Activated T-helper 2 cell treated with anti-CD3 and anti-CD28 coated beads, Interferon-gamma antibody, Interleukin-2, Interleukin-4, amounts not matched to agents 10 μg/mL and 5 μg/mL and 100 μg/mL, durations not matched to agents 14 hours and 24 hours and 36 hours (primary cell): ENCODE results near the gene NIN. TPM values are rescaled to one million over a fixed set of nuclear protein-coding genes. Genes with fewer than 3 reads are reported as not detected.

Experiments
- DNase-seq: peaks from one replicate; pipeline ENCODE4 v3.0.0; 2021; ENCODE audit warnings: low spot score
- H3K27ac Mint-ChIP-seq: one replicate; pipeline ENCODE4 v1.8.0; 2021; ENCODE audit warnings: mixed read lengths
- H3K27me3 Mint-ChIP-seq: one replicate; pipeline ENCODE4 v1.8.0; 2021; ENCODE audit warnings: low read depth, mixed read lengths
- H3K36me3 Mint-ChIP-seq: one replicate; pipeline ENCODE4 v1.8.0; 2021; ENCODE audit warnings: low read depth, mixed read lengths
- H3K4me1 Mint-ChIP-seq: one replicate; pipeline ENCODE4 v1.8.0; 2021; ENCODE audit warnings: low read depth, mixed read lengths
- H3K4me3 Mint-ChIP-seq: one replicate; pipeline ENCODE4 v1.8.0; 2021; ENCODE audit warnings: low read depth, mild to moderate bottlenecking, moderate library complexity, mixed read lengths
- H3K9me3 Mint-ChIP-seq: one replicate; pipeline ENCODE4 v1.8.0; 2021; ENCODE audit warnings: mixed read lengths
- intact Hi-C: fragments of 100-400 bp; cut with micrococcal nuclease; formaldehyde crosslinking; loops from one replicate; pipeline ENCODE4 v1.15.1; 2023
- total RNA-seq: library from RNA; stranded (reverse); gene quantifications from 2 replicates; pipeline ENCODE4 v1.2.3, GENCODE V29; 2022

The NIN gene
- total RNA-seq, 1 donor from 2014 or later: 45.1 TPM

DNA sequence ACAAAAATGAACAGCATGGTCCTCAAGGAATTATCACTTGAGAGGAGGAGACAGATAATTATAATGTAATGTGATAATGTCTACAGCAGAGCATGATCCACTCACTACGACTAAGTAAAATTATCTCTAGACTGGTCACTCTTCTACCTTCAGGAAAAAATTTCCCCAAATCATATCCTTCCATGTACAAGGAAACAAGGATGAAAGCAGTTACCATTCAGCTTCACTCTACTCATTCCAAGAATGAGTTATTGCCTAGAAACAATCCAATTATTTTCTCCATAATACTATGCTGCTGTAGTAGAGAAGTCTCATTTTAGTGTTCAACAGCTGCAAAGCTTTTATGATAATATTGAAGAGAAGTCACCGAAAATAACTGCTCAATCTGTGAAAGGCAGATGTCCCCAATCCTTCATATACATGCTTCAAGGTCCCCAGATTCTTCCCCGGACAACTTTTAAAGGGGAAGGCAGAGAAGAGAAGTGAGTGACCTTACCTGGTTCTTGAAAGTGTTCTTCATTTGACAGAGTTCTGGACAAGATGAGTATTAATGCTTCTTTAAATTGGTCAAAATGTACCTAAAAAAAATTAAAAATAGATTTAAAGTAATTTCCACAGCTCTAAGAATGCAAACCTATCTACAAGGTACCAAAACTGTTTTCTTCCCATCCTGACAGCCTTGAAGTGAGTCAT lies 24.6 kb downstream of the NIN start:
- Mint-ChIP-seq H3K27me3 (no peaks in the 10 kb centered on the region), H3K9me3 (no peaks in the 10 kb centered on the region), H3K27ac (no peak overlapping the region), H3K36me3 (peaks cover 42% of the 10 kb centered on the region), H3K4me3 (no peak overlapping the region), H3K4me1 (peaks cover 1% of the 10 kb centered on the region)
- no peak for DNase-seq
- intact Hi-C loops: no loop called here

GRCh38 chr14:50805396-50805795 lies 25.6 kb downstream of the NIN start:
- H3K36me3 Mint-ChIP-seq: peaks cover 42% of the 10 kb centered on the region
- intact Hi-C loops: no loop called here
- peaks cover 1% of the 10 kb centered on the region for H3K4me1 Mint-ChIP-seq
- H3K27me3 Mint-ChIP-seq: no peaks in the 10 kb centered on the region
- no peaks in the 10 kb centered on the region for H3K9me3 Mint-ChIP-seq
- H3K4me3 Mint-ChIP-seq: no peak overlapping the region
- no peak for DNase-seq
- H3K27ac Mint-ChIP-seq: no peak overlapping the region

- no peak overlapping the region for H3K27ac Mint-ChIP-seq
- no peaks in the 10 kb centered on the region for H3K27me3 Mint-ChIP-seq
- H3K4me3 Mint-ChIP-seq: no peak overlapping the region
- H3K36me3 Mint-ChIP-seq: peaks cover 38% of the 10 kb centered on the region
- H3K9me3 Mint-ChIP-seq: no peaks in the 10 kb centered on the region
- no peaks in the 10 kb centered on the region for H3K4me1 Mint-ChIP-seq
- no peak for DNase-seq
- intact Hi-C loops: no loop called here
Observed at GRCh38 chr14:50804181-50804721, 26.7 kb downstream of the NIN start.

DNA sequence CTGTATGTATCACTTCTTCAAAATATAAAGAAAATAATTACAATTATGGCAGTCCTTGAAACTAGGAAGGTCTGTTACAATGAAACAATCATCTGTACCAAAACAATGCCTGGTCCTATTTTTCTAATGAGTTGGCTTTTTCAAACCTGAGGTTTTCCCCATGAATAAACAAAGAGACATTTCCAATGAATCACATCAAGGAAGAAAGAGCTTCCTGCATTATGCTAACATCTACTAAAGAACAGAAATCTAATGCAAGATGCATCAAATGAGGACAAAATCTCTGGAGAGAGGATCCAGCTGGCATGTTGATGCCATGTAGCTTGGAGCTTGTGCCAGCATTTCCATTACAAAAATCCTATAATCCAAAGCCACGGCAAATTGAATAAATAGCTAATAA lies 29.3 kb downstream of the NIN start:
- Mint-ChIP-seq H3K36me3 (peaks cover 33% of the 10 kb centered on the region), H3K27ac (no peak overlapping the region), H3K4me1 (no peaks in the 10 kb centered on the region), H3K27me3 (no peaks in the 10 kb centered on the region), H3K4me3 (no peak overlapping the region), H3K9me3 (no peaks in the 10 kb centered on the region)
- no peak for DNase-seq
- intact Hi-C loops: no loop called here

GRCh38 chr14:50800032-50800431 lies 30.9 kb downstream of the NIN start:
- H3K4me1 Mint-ChIP-seq: no peaks in the 10 kb centered on the region
- peaks cover 24% of the 10 kb centered on the region for H3K36me3 Mint-ChIP-seq
- H3K4me3 Mint-ChIP-seq: no peak overlapping the region
- H3K9me3 Mint-ChIP-seq: no peaks in the 10 kb centered on the region
- DNase-seq: no peak
- intact Hi-C loops: no loop called here
- H3K27ac Mint-ChIP-seq: no peak overlapping the region
- no peaks in the 10 kb centered on the region for H3K27me3 Mint-ChIP-seq

DNA sequence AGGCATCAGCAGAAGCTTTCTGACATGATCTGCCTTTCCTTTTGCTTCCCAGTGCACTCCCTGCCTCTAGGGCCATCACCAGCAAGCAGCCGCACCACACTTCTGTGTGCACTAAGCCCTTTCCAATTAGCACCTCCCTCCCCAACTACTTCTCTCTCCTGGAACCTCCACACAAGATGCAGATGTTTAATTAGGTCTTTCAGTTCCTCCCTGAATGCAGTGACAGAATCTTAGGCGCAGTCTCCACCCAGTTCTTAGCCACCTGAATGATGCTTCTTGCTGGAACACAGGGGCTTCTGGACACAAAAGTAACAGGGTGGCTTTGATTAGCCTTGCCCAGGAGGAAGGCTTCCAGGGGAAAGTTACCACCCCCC lies 32.9 kb downstream of the NIN start:
- DNase-seq: no peak
- no peak overlapping the region for H3K27ac Mint-ChIP-seq
- H3K4me3 Mint-ChIP-seq: no peak overlapping the region
- intact Hi-C loops: no loop called here
- H3K4me1 Mint-ChIP-seq: peaks cover 6% of the 10 kb centered on the region
- peaks cover 16% of the 10 kb centered on the region for H3K36me3 Mint-ChIP-seq
- no peaks in the 10 kb centered on the region for H3K27me3 Mint-ChIP-seq
- H3K9me3 Mint-ChIP-seq: no peaks in the 10 kb centered on the region

DNA sequence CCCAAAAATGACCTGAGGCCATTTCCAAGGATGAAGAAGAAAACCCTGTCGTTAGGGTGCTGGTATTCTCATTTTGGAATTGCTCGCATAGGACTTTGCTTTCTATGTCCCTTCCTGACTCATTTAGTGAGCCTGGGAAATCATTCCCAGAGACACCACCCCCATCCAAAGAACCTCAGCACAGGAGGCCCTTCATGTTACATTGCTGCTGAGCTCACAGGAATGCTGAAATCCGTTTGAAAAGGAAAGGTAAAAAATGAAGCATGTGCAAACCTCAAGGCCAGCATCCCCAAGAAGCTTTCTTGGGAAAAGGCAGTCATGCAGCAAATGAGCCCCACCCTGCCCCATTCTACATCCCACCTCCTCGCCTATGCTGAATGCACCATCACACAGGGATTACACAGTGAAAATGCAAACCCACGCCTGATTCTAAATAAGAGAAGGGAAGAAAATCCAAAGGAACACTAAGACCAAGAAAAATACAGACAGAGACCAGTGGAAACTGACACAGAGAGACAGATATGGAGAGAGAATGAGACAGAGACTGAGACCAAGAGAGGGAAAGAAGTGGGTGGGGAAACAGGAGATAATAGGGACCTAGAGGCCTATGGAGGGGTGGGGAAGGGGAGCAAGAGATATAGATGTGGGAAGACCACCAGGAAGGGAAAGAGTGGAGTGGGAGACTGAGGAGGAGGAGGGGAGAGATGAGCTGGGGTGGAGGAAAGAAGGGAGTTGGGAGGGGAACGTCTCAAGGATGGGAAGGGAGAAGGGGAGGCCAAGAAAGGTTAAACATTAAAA lies 33.5 kb downstream of the NIN start:
- H3K9me3 Mint-ChIP-seq: no peaks in the 10 kb centered on the region
- peaks cover 12% of the 10 kb centered on the region for H3K4me1 Mint-ChIP-seq
- no peak overlapping the region for H3K27ac Mint-ChIP-seq
- peaks cover 16% of the 10 kb centered on the region for H3K36me3 Mint-ChIP-seq
- H3K4me3 Mint-ChIP-seq: no peak overlapping the region
- intact Hi-C loops: no loop called here
- DNase-seq: no peak
- H3K27me3 Mint-ChIP-seq: no peaks in the 10 kb centered on the region

GRCh38 chr14:50796390-50796789 lies 34.6 kb downstream of the NIN start:
- H3K9me3 Mint-ChIP-seq: no peaks in the 10 kb centered on the region
- intact Hi-C loops: no loop called here
- no peaks in the 10 kb centered on the region for H3K27me3 Mint-ChIP-seq
- no peak overlapping the region for H3K27ac Mint-ChIP-seq
- no peak overlapping the region for H3K4me3 Mint-ChIP-seq
- H3K36me3 Mint-ChIP-seq: peaks cover 19% of the 10 kb centered on the region
- DNase-seq: no peak
- peaks cover 23% of the 10 kb centered on the region for H3K4me1 Mint-ChIP-seq

- peaks cover 27% of the 10 kb centered on the region for H3K4me1 Mint-ChIP-seq
- H3K36me3 Mint-ChIP-seq: peaks cover 23% of the 10 kb centered on the region
- intact Hi-C loops: no loop called here
- DNase-seq: no peak
- no peaks in the 10 kb centered on the region for H3K27me3 Mint-ChIP-seq
- H3K9me3 Mint-ChIP-seq: no peaks in the 10 kb centered on the region
- no peak overlapping the region for H3K4me3 Mint-ChIP-seq
- no peak overlapping the region for H3K27ac Mint-ChIP-seq
Observed at GRCh38 chr14:50795909-50796308, 35.1 kb downstream of the NIN start.

GRCh38 chr14:50795142-50795541 lies 35.8 kb downstream of the NIN start:
- Mint-ChIP-seq H3K36me3 (peaks cover 31% of the 10 kb centered on the region), H3K4me1 (peaks cover 32% of the 10 kb centered on the region), H3K27ac (no peak overlapping the region), H3K4me3 (no peak overlapping the region), H3K27me3 (no peaks in the 10 kb centered on the region), H3K9me3 (no peaks in the 10 kb centered on the region)
- intact Hi-C loops: no loop called here
- no peak for DNase-seq

- no peak overlapping the region for H3K27ac Mint-ChIP-seq
- H3K36me3 Mint-ChIP-seq: peaks cover 34% of the 10 kb centered on the region
- intact Hi-C loops: no loop called here
- H3K27me3 Mint-ChIP-seq: no peaks in the 10 kb centered on the region
- no peaks in the 10 kb centered on the region for H3K9me3 Mint-ChIP-seq
- no peak overlapping the region for H3K4me3 Mint-ChIP-seq
- H3K4me1 Mint-ChIP-seq: peaks cover 32% of the 10 kb centered on the region
- no peak for DNase-seq
Observed at GRCh38 chr14:50794068-50794645, 36.8 kb downstream of the NIN start.

DNA sequence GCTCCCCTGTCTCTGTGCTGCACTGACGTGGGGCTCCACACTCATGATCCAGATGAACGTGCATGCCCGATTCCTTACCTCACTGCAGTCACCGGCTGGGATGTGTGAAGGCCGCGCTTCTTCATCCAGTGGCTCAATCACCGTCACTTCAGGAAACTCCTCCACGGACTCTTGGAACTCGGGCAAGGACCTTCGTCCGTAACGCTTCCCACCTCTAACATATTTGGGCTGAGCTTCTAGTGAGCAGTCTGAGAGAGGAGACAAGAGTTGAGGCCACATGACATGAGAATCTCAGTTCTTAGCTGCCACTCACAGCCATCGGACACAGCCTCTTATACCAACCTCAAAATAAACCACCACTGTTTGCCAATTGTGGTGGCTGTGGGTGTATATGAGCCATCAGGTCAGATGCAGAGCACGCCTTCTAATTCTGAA lies 38.3 kb downstream of the NIN start:
- H3K9me3 Mint-ChIP-seq: no peaks in the 10 kb centered on the region
- H3K27me3 Mint-ChIP-seq: no peaks in the 10 kb centered on the region
- intact Hi-C loops: loop anchor here (1.0 kb wide), 1 partner anchor 38 kb away; no protein-coding TSS in a partner anchor
- no peak overlapping the region for H3K27ac Mint-ChIP-seq
- H3K4me3 Mint-ChIP-seq: no peak overlapping the region
- peaks cover 41% of the 10 kb centered on the region for H3K36me3 Mint-ChIP-seq
- DNase-seq: no peak
- peaks cover 37% of the 10 kb centered on the region for H3K4me1 Mint-ChIP-seq

DNA sequence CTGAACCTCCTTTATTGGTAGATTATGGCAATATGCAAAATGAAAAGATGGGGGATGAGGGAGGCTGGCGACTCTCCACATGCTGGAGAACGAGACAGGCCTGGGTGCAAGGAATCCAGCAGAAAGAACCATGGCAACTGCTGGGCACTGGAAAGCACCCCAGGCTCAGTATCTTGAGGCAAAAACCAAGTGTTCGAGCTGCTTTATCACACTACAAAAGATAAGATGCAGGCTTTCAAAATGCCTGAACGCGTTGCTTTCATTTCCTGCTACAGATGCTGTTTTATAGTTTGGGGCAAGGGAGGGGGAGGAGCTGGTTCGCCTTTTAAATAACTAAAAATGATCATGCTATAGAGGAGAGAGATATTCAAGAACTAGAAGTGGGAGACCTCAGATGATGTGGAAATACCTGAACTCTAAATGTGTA lies 38.9 kb downstream of the NIN start:
- Mint-ChIP-seq H3K4me3 (peak overlapping the region; percentile 35), H3K36me3 (peaks cover 45% of the 10 kb centered on the region), H3K9me3 (no peaks in the 10 kb centered on the region), H3K27me3 (no peaks in the 10 kb centered on the region), H3K4me1 (peaks cover 42% of the 10 kb centered on the region), H3K27ac (peak overlapping the region; percentile 64)
- no peak for DNase-seq
- intact Hi-C loops: loop anchor here (1.0 kb wide), 1 partner anchor 38 kb away; no protein-coding TSS in a partner anchor
